Upper lobe of right lung (tissue), 1 donor: ENCODE measurements around the gene PEAK1. TPM values are rescaled to one million over a fixed set of nuclear protein-coding genes. Genes with fewer than 3 reads are reported as not detected.

Experiments used
- ATAC-seq: fragments of 200-7000 bp; cut with Tn5 transposase; one replicate; pipeline ENCODE4 v1.9.1; 2020; ENCODE audit warnings: mild to moderate bottlenecking, moderate library complexity
- DNase-seq: peaks from one replicate; pipeline ENCODE4 v3.0.0-alpha.2; 2020
- H3K27ac ChIP-seq: fragments of 200-600 bp; one replicate; pipeline ENCODE4 v1.8.0; 2022
- H3K27me3 ChIP-seq: fragments of 200-600 bp; one replicate; pipeline ENCODE4 v1.8.0; 2022; ENCODE audit warnings: mild to moderate bottlenecking
- H3K36me3 ChIP-seq: fragments of 200-600 bp; one replicate; pipeline ENCODE4 v1.8.0; 2022
- H3K4me1 ChIP-seq: fragments of 200-600 bp; one replicate; pipeline ENCODE4 v1.8.0; 2022
- H3K4me3 ChIP-seq: fragments of 200-600 bp; one replicate; pipeline ENCODE4 v1.8.0; 2022; ENCODE audit warnings: mild to moderate bottlenecking
- H3K9me3 ChIP-seq: fragments of 200-600 bp; one replicate; pipeline ENCODE4 v1.8.0; 2022
- CTCF ChIP-seq: fragments of 200-600 bp; IDR thresholded peaks from one replicate; pipeline ENCODE4 v1.8.0; 2022; ENCODE audit warnings: antibody characterized with exemption
- intact Hi-C: fragments of 100-400 bp; cut with DNase I; formaldehyde crosslinking; loops from one replicate; pipeline ENCODE4 v1.11.0; 2022
- total RNA-seq: library from RNA; stranded (reverse); fragmentation: NEBNext Ultra II Directional; extraction: Animal tissue kit (Norgen Biotek cat#: 25700); gene quantifications from one replicate; pipeline ENCODE4 v1.2.1, GENCODE V29; 2021
- donor health status: DM: no; HTN: yes; CAD: no; lungs with severe emphysema.

PEAK1 gene
- total RNA-seq, 1 donor from 2014 or later = 139 TPM

GRCh38 chr15:77148191-77148590 is 271.7 kb downstream of the PEAK1 start:
- no peak for TF ChIP-seq CTCF
- Histone ChIP-seq H3K4me1 (peaks cover 19% of the 10 kb centered on the region), H3K27ac (no peak overlapping the region), H3K36me3 (no peaks in the 10 kb centered on the region), H3K4me3 (no peak overlapping the region), H3K9me3 (no peaks in the 10 kb centered on the region), H3K27me3 (no peaks in the 10 kb centered on the region)
- intact Hi-C loops = no loop called here
- DNase-seq (no peak), ATAC-seq (no peak)

- intact Hi-C loops = no loop called here
Observed at GRCh38 chr15:77145370-77145769, 274.5 kb downstream of the PEAK1 start.

GRCh38 chr15:77144492-77145070 is 275.3 kb downstream of the PEAK1 start:
- intact Hi-C loops = no loop called here
- Histone ChIP-seq H3K4me1 (peaks cover 19% of the 10 kb centered on the region), H3K9me3 (peaks cover 4% of the 10 kb centered on the region), H3K36me3 (no peaks in the 10 kb centered on the region), H3K27me3 (no peaks in the 10 kb centered on the region), H3K27ac (peak overlapping the region; percentile 48), H3K4me3 (no peak overlapping the region)
- DNase-seq (no peak), ATAC-seq (peak; percentile 57)
- no peak for TF ChIP-seq CTCF

More at GRCh38 chr15:77145370-77145769, 274.5 kb downstream of the PEAK1 start:
- H3K4me3 ChIP-seq = no peak overlapping the region
- DNase-seq (no peak), ATAC-seq (no peak)
- TF ChIP-seq CTCF = no peak
- no peak overlapping the region for H3K27ac ChIP-seq
- H3K36me3 ChIP-seq = no peaks in the 10 kb centered on the region
- peaks cover under 1% of the 10 kb centered on the region for H3K9me3 ChIP-seq
- H3K27me3 ChIP-seq = no peaks in the 10 kb centered on the region
- peaks cover 19% of the 10 kb centered on the region for H3K4me1 ChIP-seq

- TF ChIP-seq CTCF = no peak
- no peaks in the 10 kb centered on the region for H3K27me3 ChIP-seq
- H3K4me1 ChIP-seq = peaks cover 19% of the 10 kb centered on the region
- H3K36me3 ChIP-seq = no peaks in the 10 kb centered on the region
- ATAC-seq (no peak), DNase-seq (no peak)
- H3K9me3 ChIP-seq = peaks cover 4% of the 10 kb centered on the region
- intact Hi-C loops = no loop called here
- peak overlapping the region; percentile 48 for H3K27ac ChIP-seq
- H3K4me3 ChIP-seq = no peak overlapping the region
Observed at GRCh38 chr15:77144026-77144425, 275.9 kb downstream of the PEAK1 start.

- no peak for ATAC-seq
- no peak for TF ChIP-seq CTCF
- Histone ChIP-seq H3K27ac (peak overlapping the region; percentile 48), H3K36me3 (no peaks in the 10 kb centered on the region), H3K4me1 (peaks cover 19% of the 10 kb centered on the region), H3K4me3 (no peak overlapping the region), H3K27me3 (no peaks in the 10 kb centered on the region), H3K9me3 (peaks cover 4% of the 10 kb centered on the region)
- no peak for DNase-seq
- intact Hi-C loops = no loop called here
Observed at GRCh38 chr15:77143616-77144015, 276.3 kb downstream of the PEAK1 start.

- Histone ChIP-seq H3K27ac (no peak overlapping the region), H3K4me1 (peaks cover 19% of the 10 kb centered on the region), H3K4me3 (no peak overlapping the region), H3K9me3 (peaks cover 4% of the 10 kb centered on the region), H3K27me3 (no peaks in the 10 kb centered on the region), H3K36me3 (no peaks in the 10 kb centered on the region)
- intact Hi-C loops = no loop called here
- ATAC-seq (no peak), DNase-seq (no peak)
- TF ChIP-seq CTCF = no peak
Observed at GRCh38 chr15:77143191-77143590, 276.7 kb downstream of the PEAK1 start.
